AG08396 (cell line): ENCODE measurements around the gene CCDC92.
A peak's percentile ranks its signal among the peaks of the same experiment; 100 is the strongest.

Experiments
- DNase-seq: peaks from one replicate; pipeline ENCODE4 v3.0.0; 2012; ENCODE audit warnings: low spot score, mixed read lengths

CCDC92 gene

DNA sequence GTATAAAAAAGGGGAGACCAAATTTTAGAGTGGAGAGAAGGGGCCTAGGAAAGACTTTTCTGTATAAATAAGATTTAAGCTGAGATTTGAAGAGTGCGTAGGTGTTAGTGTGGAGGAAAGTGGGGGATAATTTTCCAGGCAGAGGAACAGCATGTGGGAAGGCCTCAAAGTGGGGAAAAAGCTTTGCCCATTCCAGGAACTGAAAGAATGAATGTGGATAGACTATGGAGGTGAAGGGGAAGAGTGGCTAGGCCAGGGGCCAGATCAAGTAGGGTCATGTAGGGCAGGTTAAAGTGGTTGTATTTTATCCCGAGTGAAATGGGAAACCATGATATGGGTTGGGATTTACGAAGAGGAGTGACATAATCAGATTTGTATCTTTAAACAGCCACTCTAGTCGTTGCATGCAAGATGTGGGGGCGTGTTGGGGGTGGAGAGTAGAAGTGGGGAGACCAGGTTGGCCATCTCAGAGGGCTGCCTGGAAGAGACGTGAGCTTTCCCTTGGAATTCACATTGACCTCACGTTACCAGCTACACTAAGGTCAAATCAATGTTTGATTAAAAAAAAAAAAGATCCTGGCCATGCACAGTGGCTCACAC is 3.7 kb upstream of the CCDC92 start:
- no peak for DNase-seq

DNA sequence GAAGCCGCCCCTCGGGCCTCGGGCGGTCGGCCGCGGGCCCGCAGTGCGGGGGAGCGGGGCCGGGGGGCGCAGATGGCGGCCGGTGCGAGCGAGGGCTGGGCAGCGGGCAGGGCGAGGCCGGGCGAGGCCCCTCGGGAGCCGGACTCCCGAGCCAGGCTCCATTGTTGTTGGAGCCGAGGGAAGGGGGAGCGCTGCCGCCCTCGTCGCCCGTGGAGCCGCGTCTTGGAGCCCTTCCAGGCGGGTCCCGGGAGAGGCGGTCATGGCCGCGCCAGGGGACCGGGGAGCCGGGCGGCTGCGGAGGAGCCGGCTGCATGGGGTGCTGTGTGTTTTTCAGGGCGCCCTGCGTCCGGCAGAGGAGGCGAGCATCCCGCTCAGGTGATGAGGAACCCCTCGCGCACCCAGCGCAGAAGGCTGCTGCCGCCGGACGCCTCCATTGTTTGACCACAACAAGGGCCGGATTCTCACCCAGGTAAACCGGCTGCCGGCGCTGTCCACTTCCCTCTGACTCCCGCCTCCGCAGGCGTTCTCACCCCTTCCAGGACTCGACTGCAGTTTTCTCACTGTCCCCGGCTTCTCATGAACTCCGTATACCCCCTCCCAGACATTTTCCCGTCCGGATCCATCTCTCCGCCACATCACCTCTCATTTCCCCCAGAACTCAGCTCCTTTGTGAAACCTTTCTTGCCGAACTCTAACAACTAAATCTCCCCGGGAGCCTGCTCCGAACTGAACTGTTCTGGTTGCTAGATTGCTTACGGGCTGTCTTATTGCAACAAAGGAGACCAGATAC is 1.1 kb upstream of the CCDC92 start:
- DNase-seq: peak; percentile 37

DNA sequence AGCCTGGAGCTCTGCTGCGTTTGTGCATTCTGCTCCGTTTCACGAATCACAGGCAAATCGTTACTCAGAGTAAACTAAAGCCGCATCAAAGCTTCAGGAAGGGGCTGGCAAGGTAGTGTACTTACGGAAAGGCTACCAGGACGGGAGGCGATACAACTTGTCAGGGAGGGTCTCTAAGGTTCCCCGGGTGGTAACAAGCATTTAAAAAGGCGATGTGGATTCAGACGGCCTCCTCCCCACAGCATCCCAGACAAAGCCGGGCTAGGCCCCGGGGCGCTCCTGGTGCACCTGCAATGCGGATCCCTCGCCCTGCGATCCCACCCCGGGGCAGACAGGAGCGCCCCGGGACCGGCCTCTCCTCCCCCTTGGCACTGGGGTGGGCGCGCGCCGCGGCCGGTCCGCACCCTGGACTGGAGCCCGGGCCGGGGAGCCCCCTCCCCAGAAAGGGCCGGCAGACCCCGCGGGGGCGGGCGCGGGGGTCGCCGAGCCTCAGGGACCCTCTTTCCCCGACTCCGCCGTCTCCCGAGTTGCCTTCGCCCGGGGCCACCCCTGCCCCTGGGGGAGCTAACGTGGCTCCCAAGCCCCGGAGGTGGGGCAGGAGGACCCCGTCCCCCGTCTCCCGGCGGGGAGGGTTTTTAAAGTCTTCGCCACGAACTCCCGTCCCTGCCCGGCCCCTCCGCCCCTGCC is 718 bp downstream of the CCDC92 start:
- DNase-seq: no peak

DNA sequence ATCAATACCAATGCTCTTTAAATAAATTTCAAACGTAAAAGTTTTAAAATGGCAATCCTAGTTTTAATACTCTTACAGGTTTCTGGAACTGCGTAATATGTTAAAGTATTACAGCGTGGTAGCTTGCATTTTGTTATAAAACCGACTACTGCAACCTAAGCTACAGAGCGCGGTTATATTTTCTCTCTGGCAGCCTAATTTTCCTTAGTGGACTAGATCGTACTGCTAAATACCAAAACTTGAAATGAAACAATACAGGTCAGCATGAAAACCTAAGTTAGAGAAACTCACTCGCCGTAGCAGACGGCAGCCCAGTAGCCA is 1.2 kb downstream of the CCDC92 start:
- DNase-seq: no peak

DNA sequence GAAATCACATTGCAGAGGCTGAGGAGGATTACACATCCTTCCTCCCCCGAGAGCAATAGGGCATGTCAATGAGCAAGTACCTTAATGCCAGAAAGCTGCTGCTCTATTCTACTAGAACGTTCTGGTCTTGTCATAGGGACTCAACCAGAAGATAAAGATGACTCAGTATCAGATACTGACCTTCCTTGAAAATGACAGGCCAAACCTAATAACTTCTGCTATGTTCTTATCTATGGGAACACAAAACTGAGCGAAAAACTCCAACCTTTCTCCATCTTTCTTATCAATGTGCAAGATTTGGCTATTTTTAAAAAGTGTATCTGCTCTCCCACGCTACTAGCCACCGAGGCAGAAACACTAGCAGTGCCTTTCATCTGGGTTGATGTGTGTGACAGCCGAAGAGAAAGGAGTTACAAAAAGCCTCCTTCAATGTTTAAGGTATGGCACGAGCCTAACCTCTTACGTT is 5.5 kb downstream of the CCDC92 start:
- no peak for DNase-seq

DNA sequence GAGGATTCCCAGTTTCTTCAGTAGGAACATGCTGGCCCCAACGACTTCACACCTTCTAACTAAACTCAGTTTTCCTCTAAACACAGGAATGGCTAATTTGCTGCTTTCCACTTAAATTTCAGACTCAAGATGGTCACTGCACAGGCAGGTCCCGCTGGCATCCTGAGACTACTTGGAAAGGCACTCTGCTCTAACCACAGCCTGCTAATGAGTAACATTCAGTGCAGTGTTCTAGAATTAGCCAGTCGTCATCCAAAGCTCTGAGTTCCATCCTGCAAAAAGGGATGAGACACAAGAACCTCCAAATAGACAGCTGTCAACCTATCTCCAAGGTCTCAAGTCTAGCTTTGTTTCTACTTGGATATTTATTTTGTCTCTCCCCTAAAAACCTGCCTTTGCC is 6.0 kb downstream of the CCDC92 start:
- DNase-seq: peak; percentile 76

DNA sequence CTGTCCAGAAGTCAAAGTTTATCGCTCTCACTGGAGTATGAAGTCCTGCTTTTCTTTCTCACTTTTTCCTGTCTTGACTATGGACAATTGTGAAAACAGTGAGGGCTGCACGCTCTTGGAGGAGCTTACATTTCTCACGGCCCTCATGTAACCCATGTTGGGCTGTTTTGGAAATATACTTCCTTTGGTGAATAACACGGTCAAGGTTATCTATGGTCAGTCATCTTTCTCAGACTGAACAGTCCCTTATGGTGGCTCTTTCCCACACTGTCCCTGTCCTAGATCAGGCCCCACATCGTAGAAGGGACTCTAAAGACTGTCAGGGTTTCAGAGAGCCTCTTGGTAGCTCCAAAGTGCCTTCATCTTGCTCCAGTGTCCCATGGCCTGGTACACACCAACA is 7.2 kb downstream of the CCDC92 start:
- no peak for DNase-seq

DNA sequence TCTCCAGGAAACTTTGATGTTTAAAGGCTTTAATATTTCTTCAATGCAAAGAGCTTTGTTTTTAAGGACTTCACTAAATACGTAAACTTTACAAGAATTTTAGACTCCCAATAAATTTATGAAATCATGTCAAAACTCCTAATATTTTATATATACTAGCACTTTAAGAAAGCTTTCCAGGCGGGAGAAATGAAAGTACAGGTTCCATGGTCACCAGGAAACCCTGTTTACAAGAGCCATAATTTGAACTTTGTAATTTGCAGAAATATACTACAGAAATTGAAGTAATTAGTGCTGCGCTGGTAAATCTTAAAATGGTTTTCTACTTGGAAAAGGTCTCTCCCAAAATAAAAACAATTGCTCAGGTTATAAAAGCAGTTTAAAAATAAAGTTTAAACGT is 8.8 kb downstream of the CCDC92 start:
- DNase-seq: no peak

DNA sequence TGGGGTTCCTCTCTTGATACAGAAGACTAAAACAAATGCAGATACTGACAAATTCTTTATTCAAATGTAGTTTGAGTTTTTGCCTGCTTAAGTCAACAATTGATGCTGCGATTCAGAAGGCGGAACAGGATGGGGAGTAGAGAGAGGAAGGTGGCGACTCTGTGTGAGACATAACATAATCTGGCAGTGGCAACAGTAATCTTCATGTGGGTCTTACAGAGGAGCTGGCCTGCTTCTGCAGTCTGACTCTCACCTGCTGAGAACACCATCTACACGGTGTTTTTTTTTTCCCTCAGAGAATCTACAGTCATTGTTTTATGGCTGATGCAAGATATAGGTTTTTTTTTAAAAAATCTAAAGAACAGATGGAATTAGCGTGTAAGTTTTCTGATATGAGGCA is 10.1 kb downstream of the CCDC92 start:
- DNase-seq: no peak

DNA sequence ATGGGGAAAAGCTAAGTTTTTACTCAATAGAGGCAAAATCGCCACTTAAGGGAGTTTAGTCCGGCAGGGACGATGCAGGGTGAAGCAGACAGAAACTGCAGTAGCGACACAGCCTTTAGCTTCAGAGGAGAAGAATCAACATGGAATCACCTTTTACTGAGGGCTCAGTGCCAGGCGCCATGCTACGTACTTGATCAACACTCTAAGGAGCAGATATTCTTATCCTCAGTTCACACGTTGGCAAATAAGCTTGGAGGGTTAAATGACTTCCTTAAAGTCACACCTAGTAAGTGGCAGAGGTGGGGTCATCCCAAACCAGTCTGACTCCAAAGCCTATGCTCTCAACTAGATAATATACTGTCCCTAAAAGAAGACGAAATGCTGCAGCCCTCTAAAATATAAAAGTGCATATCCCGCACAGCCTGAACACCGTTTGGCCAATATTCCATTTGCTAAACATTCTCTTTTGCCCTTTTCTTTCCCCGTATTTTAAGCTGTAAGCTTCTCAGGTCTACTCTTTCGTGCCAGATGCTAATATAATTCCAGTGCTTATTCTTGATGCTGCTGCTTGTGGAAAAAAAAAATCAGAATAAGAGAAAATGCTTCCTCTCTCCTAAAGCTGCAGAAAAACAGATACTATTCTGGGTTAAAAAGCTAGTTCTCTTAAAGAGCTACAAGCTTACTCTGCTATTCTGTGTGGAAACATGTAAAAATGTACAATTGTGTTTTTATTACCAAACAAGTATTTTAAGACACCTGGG is 10.9 kb downstream of the CCDC92 start:
- DNase-seq: no peak

DNA sequence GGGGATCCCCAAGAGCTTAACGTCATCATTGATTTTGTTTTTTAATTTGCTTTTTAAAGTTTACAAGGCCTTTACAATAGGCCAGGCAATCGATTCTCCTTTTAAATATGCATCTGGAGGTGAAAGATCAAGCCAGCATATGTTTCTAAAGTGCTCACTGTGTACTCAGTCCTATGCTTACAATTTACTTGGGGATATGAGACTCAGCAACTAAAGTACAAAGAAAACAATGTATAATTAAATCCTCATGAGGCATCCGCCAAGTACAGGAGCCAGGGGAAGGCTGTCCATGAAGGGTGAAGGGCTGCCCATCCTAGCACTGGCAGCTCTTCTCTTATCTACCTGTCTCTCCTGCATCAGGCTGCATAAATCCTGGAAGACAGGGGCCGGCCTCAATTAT is 11.8 kb downstream of the CCDC92 start:
- DNase-seq: no peak

DNA sequence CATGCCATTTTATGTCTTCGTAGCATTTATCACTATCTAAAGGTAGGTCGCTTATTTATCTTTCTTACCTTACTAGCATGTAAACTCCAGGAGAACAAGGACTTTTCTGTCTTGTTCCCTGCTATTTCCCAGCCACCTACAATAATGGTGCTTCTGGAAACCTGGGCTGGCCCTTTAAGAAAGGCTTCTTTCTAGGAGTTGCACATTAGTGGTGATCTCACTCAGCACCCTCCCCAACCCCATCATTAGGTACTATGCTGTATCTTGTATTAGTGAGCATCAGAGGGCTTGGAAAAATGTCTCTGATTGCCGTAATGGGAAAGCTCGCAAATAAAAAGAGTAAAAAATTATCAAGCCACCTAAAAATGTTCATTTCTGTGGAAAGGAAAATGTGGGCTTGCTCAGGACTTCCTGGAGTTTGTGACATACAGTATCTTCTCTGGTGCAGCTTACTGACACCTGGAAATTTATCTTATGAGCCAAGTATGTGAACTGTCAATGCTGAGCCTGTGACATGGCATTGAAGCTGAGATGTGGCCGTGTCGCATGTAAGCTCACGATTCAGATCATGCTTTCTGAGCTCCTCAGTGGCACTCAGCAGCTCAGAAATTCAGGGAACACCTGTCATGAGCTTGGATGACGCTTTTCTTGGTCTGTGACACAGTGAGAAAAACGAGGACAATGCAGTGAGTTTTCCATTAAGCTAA is 12.4 kb downstream of the CCDC92 start:
- no peak for DNase-seq

DNA sequence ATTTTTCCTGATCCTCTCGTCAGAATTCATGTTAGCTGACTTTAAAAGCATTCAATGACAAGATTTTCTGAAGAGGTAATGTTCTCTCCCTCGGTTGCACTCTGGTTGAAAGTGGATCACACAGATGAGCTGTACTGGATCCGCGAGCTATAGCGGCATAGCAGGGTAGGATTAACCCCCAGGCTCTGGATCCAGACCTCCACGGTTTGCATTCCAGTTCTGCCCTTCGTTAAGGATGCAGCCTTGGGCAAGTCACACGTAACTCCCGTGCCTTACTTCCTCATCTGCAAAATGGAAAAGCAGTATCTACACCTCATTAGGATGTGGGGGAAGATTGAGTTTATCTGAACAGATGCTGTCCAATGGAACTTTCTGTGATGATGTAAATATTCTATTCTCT is 13.8 kb downstream of the CCDC92 start:
- no peak for DNase-seq

DNA sequence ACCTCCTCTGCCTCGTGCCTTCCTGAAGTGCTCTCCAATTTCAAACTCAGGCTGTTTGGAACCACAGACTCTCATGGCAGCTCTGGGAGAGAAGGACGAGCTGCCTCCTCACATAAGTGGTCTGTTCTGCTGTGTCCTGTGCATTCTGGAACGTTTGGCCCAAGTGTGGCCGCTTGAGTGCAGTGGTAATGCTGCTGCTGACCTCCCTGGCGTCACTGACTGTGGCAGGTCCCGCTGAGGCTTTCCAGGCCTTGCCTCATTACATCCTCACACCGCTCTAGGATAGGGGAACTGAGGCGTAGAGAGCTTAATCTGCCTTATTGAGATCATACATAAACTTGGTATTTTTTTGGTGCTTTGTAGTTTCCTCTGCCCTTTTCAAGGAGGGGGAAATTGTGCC is 14.2 kb downstream of the CCDC92 start:
- no peak for DNase-seq

DNA sequence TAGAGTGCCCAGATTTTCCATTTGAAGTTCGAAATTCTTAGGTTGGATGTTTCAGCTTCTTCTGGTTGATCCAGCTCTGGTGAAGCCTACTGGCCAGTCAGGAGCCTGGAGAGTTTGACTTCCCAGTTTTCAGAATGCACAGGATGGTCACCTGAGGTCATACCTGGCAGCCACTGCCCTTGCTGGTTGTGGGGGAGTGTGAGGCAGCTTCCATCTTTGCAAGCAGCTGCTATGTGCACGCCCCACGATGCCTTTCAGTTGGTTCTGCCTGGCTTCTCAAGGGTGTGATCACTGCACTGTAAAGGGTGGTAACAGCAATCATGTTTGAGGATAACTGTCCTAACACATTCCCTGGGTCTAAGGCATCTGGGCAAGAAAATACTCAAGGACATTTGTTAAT is 15.4 kb downstream of the CCDC92 start:
- no peak for DNase-seq

DNA sequence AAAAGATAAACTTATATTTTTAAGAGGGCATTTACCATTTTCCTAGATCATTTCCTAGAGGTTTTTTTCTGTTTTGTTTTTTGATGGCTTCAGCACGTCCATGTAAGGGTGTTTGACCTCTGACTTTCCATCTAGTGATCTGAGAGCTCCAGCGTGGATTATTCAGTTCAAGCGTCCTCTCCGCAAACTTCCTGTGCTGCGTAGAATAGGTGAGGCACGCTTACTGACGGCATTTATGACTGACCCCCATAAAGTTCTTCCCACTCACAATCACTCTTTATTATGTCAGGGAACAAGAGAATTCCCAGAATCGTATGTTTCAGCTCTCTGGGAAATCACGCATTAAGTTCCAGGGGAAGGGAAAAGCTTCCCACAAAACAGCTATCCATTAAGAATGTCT is 16.4 kb downstream of the CCDC92 start:
- DNase-seq: no peak

DNA sequence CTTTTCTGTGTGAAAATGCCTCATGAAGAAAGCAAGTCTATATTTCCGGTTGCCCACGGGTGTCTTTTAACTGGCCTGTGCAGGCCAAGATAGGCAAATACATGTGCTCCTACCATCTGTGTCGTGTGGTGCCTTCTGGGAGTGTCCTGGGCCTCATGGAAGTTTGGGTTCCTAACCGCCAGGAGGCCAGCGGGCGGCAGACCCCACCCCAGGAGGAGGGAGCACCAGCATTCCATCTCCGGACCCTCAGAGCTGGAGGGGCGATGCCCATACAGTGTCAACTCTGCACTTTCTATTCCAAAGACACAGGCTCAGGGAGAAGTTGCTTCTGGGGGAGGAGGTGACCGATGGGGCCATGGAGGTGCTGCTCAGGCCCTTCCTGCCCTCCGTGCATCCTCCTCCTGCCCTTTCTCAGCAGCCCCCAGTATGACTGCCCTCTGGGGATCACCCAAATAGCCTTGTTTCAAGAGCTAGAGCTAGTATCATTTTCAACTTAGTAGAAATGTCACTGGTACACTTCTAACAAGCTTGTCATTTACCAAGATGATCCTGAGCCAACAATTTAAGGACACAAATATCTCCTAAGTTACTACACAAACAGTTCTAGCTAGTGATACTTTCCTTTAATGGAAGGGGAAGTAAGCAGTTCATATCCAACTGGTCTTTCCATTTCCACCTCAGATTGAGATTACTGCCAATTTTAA is 17.8 kb downstream of the CCDC92 start:
- no peak for DNase-seq

DNA sequence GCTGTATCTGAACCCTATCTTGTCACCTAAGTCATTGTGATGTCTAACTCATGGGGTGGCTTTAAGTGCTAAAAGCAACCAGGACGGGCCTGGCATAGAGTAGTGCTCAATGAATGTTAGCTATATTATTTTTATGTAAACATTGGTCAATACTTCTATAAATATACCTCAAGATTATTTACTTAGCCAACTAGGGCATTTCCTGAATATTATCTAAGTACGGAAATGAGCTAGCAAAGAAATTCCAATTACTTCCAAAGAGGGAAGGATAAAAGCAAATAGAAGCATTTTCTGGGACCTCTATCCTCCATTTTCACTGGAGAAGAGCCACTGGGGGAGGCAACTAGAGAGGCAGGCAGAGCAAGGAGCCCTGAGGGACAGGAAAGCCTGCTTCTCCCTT is 20.6 kb downstream of the CCDC92 start:
- no peak for DNase-seq

DNA sequence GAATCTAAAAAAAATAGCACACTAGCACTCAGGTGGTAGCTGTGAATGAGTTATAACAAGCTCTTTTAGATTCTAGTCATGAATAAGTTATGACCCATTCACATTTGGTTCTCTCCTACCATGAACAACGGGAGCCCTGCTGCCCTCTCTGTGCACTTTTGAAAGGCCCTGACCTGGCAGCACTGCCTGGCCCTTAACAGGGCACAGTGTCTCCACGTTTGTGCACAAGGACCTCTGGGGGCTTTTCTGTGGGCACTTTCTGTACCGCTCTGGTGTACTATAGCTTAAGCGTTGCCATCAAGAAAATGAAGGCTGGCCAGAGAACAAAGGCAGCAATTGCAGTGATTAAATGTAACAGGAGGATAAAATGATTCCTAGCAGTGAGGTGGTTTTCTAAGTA is 21.2 kb downstream of the CCDC92 start:
- DNase-seq: no peak

DNA sequence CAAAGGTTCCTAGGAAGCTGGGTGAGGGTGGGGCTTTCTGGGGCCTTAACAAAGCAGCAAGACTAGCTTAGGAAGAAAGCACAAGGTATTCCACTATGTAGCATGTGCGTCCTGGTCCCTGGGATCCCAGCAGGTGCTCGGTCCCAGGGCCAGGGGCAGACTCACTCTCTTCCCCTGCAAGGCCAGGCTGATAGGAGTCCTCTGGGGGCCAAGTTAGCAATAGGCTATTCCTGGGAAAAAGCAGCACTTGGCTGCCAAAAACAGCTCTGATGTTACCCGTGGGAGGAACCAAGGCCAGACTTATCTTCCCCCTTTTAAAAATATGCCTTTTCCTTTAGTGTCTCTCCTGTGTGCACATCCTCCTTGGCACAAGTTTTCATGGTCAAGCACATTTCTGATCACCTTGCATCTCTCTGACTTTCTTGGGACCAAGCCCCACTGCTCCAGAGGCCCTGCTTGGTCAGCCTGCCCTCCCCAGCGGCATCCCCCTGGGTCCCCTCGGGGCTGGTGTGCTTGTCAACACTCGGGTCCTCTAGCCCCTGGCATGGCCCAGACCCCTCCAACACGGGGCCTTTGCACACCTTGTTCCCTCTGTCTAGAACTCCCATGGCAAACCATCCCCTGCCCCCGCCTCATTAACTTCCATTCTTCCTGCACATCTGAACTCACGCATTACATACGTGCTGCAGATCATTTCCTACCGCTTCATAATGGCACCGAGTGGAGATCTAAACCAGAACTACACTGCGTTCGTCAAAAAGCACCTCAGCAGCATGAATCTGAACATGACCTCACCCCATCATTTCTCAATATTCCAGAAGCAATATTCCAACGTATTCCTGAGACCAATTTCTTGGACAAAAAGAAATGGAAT is 21.9 kb downstream of the CCDC92 start:
- no peak for DNase-seq

DNA sequence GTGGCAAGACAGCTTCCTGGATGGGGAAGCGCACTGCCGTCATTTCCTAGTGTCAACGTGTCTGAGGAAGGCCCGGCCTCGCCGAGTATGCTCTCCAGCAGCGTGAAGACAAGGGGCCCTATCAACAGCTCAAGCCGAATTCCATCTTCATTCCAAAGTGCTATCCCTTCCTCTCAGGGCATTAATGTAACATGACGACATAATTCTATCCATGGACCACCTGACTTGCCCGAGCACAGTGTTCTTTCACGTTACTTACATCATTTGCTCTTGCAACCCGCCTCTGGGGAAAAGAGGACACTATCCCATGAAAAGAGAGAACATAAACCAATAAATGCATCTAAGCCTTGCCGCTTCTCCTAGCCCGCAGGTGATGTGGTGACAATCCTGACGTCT is 22.9 kb downstream of the CCDC92 start:
- no peak for DNase-seq
